UCSD-AML1 (cell line): ENCODE results near the gene FTO.

ENCODE experiments used
- DNase-seq: peaks from one replicate; lab custom pipeline; 2025; ENCODE audit not compliant: unreplicated experiment; lab: John Stamatoyannopoulos, UW

The FTO gene

DNA sequence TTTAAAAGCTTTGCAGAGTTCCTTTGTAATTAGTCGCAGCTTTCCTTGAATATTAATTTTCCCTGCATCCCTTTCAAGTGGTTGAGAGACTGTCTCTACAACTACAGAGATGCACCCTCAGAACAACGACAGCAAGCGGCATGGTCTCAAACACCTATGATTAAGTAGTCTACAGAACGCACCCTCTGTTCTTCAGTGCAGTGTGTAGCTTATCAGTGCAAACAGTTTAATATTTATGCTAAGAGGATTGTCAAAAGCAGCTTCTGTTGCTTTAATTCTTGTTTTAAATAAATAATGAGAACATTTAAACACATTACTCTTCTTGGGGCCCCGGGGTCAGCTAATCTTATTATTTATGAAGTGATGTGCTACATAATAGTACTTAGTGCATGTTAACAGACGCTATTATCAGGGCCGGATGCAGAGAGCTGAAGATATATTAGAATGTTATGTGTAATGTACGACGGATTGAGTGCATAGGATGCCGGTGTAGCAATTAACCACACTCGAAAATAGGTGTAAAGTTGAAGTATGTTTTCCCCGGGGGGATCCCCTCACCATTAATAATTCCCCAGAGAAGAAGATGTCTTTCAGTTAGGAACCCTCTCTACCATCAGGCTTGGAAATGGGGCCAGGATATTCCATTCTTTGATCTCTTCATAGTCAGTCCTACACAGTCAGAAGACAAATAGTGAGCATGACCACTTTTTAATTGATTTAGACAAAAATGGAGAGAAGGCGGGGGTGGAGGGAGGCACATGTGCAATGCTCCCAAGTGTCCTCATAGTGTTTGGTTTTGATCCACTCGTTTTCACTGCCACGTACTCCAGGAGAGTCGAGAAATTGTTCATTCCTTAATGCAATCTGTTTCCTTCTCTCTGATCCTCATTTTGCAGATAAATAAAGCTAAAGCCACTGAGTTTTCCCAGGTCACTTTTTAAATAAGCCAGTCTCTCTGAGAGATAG lies 406.3 kb downstream of the FTO start:
- DNase-seq: no peak

DNA sequence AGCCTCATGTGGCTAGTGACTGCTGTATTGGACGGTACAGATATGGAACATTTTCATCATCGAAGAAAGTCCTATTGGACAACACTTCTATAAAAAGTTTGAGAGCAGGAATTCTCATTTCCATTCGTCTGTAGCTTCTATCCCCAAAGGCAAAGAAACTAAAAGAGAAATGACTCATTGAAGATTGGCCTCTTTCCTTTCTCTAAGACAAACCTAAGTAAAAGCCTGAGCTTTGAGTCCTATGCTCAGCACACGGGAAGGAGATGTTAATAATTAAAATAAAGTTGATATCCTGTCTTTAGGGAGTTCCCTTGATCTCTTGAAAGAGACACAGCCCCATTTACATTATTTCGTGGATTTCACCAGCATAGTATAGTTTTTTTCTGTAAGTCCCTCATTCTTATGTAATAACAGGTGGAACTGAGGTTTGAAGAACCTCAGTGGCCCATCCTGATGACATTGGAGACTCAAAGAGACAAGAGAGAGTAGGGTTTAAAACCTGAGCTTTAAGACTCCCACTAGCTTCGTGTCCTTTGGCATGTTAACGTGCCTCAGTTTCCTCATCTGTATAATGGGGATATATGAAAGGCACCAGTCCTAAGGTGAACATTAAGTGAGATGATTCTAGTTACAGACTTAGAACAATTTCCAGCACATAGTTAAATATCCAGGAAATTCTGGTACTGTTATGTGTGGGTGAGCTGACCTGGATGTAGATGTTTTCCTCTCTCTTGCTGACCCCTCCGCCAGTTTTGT lies 408.7 kb downstream of the FTO start:
- DNase-seq: no peak

DNA sequence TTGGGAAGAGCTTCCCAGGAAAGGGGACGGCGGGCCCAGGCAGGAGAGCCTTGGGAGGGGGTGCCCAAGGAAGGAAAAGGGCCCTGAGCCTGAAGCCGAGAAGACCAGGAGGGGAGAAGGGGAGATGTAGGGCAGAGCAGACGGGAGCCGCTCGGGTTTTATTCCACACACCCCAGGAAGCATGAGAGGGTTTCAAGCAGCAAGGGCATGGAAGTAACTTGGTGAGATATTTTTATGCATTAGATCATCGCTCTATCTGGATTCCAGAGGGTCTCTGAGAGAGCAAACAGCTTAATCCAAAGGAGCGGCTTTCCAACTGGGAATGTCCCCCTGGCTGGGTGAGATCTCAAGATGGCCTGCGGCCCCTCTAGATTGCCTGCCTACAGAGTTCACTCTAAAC lies 411.6 kb downstream of the FTO start:
- no peak for DNase-seq

GRCh38 chr16:54116124-54116655 lies 412.2 kb downstream of the FTO start:
- no peak for DNase-seq

- no peak for DNase-seq
These were observed 414.9 kb downstream of the FTO start for GRCh38 chr16:54118846-54119245.

DNA sequence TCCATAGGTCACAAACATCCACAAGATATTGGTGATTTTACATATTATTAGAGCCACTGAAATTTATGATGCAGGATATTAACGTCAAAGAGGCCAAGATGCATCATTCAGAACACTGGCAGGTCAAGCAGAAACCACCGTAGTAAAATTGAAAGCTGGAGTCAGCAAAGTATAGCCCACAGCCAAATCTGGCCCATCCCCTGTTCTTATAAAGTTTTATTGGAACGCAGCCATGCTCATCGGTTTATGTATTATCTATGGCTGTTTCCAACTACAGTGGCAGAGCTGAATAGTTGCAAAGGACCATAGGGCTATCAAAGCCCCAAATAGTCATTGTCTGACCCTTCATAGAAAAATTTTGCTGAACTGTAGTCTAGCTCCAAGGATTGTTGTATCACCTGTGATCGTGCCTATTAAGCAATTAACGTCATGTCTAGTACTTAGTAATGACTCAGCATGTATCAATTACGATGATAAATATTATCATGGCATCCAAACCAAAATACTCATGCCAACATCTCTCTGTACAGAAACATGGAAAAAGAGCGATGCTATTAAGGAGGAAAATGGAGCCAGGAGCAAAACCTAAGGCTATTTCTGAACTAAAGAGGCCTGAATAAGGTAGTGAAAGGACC lies 417.0 kb downstream of the FTO start:
- DNase-seq: no peak

DNA sequence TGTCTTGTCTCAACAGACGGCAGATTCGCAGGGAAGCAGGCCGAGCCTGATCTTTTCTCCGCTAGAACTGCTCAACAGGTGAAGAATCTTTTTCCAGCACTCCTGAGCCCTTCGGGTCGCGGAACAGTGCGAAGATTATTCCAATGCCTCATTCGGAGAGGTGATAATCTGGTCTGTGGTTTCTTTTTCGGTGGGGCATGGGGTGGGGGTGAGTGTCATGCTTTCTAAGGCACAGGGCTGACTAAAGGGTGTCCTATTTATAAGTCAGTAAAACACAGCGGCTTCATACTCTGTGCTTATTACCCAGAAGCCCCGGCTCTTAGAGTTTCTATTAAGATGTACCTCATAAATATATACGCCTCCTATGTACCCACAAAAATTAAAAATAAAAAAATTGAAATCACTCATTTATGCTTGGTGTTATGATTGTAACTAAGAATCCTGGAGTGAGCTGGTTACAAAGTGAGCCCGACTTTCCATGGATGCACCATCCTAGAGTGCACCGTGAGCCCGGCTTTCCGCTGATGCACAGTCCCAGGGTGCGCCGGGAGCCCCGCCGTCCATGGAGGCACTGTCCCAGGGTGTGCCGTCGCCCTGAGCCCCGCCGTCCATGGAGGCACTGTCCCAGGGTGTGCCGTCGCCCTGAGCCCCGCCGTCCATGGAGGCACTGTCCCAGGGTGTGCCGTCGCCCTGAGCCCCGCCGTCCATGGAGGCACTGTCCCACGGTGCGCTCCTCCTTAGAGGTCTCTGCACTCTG lies 417.8 kb downstream of the FTO start:
- no peak for DNase-seq

- DNase-seq: no peak
These were observed 419.8 kb downstream of the FTO start for GRCh38 chr16:54123766-54124165.

- no peak for DNase-seq
These were observed 422.0 kb downstream of the FTO start for GRCh38 chr16:54125751-54126655.

DNA sequence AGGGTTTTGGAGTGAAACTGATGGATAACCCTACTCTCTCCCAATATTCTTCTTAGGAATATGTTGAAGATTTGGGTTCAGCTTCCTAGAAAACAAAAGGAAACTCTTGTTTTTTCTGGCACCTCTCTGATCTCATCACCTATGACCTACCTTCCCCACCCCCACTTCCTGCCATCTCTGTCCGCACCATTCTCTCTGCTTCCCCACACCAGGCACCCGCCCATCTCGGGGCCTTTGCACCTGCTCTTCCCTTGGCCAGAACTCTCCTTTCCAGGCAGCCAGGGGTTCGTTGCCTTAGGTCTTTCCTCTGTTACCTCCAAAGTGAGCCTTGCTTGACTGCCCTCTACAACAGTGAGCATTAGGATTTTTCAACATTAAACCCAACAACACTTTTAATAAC lies 423.0 kb downstream of the FTO start:
- no peak for DNase-seq

GRCh38 chr16:54128629-54129234 lies 424.8 kb downstream of the FTO start:
- DNase-seq: no peak

- DNase-seq: no peak
These were observed 425.9 kb downstream of the FTO start for GRCh38 chr16:54129810-54130209.

DNA sequence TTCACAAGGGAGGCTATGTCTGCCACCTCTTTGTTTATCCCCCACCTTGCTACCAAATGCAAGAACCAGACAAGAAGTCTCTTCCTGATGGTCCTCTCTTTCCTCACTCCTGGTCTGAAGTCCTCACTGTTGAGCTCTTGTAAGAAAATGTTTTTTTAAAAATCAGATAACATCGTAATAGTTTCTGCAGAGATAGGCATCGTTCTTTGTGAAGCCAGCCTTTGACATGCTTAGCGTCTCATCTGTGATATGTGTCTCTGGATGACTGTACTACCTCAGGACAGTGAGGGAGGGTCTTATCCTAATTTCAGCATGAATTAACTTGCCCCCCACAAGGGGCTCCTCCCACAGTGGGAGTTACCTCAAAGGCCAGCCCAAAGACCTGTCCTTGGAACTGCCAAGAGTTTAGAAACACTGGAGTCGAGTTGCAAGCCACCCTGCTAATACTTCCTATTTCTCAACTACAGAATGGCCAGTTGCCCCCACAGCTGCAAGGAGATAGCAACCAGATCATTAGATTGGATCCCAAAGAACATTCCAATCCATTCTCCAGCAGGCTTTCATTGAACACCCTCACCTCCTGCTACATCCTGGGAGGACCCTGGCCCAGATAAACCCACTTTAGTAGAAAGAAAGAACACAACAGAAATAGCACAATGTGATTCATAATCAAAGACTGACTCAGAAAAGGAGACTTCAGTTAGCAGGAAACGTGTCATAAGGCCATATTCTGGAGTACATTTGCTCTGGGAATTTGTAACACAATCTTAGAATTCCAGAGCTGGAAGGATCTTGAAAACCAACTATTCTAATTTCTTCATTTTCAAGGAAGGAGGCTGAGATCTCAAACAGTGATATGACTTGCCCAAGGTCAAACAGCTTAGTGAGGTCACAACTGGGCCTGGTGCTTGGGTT lies 431.7 kb downstream of the FTO start:
- no peak for DNase-seq

GRCh38 chr16:54136276-54136625 lies 432.3 kb downstream of the FTO start:
- no peak for DNase-seq

DNA sequence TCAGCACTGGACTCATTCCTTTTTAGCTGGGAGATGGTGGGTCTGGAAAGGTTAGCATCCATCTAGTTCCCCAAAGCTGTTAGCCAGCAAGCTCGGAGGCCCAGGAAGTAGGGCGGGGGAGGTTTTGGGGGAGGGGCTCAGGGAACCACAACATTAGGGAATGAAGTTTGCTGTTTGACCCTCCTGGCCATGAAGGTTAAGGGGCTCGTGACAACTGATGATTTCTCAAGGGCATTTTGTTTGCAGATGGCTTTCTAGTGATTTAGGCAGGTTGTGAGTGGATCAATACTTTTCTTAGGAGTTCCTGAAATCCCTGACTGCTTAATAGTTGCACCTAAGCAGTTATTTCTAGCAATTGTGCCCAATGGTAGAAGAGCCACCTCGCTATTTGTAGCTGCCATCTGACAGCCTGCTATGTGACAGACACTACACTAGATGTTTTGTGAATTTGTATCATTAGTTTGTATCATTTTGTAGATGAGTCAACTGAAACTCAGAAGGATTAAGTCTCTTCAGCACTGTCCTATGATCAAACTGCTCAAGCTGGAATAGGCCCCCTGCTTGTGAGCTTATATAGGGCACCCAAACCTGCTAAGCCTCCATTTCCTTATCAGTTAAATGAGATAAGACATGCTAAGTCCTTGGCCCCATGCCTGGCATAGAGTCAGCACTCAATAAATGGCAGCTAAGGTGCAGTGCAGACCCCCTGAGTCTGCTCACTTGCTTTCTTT lies 436.3 kb downstream of the FTO start:
- DNase-seq: no peak

DNA sequence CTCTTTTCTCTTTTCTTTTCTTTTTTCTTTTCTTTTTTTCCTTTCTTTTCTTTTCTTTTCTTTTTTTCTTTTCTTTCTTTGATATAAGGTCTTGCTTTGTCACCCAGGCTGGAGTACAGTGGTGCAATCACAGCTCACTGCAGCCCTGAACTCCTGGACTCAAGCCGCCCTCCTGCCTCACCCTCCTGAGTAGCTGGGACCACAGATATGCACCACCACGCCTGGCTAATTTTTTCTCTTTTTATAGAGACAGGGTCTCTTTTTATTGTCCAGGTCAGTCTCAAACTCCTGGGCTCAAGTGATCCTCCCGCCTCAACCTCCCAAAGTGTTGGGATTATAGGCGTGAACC lies 436.8 kb downstream of the FTO start:
- no peak for DNase-seq

- no peak for DNase-seq
These were observed 438.8 kb downstream of the FTO start for GRCh38 chr16:54142787-54143186.

DNA sequence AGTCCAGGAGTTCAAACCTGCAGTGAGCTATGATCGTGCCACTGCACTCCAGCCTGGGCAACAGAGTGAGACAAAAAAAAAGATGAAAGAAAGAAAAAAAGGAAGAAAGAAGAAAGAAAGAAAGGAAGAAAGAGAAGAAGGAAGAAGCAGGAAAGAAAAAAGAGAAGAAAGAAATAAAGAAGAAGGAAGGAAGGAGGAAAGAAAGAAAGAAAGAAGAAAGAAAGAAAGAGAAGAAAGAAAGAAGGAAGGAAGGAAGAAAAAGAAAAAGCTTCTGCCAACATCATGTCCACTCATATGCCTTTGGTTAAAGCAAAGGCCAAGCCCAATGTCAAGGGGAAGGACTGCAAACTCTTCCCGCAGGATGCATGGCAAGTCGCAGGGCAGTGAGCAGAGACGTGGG lies 439.5 kb downstream of the FTO start:
- no peak for DNase-seq
